ENCODE data around the gene SPART.

Gene SPART

DNA sequence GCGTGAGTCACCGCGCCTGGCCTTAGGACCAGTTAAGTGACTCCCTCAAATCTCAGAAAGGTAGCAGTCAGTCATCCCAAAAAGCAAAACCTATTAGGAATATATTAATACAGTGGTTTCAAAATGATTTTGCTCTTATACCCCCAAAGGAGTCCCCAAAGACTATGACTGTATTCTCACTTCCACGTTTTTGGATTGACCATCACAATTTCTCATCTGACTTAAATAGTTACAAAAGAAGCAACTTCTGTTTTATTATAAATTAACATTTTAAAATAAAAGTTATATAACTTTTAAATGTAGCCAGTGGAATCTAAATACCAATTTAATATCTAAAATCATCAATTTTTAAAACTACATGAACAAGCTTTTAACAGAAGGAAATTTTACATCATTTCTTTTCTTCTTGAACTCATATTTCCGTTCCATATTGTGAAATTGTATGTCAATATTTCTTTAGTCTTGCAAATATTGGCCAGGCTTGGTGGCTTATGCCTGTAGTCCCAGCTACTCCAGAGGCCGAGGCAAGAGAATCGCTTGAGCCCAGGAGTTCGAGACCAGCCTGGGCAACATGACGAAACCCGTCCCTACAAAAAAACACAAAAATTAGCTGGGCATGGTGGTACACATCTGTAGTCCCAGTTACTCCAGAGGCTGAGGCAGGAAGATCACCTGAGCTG, 1.5 kb upstream of the SPART start:
- TF ChIP-seq, protein P1, sequence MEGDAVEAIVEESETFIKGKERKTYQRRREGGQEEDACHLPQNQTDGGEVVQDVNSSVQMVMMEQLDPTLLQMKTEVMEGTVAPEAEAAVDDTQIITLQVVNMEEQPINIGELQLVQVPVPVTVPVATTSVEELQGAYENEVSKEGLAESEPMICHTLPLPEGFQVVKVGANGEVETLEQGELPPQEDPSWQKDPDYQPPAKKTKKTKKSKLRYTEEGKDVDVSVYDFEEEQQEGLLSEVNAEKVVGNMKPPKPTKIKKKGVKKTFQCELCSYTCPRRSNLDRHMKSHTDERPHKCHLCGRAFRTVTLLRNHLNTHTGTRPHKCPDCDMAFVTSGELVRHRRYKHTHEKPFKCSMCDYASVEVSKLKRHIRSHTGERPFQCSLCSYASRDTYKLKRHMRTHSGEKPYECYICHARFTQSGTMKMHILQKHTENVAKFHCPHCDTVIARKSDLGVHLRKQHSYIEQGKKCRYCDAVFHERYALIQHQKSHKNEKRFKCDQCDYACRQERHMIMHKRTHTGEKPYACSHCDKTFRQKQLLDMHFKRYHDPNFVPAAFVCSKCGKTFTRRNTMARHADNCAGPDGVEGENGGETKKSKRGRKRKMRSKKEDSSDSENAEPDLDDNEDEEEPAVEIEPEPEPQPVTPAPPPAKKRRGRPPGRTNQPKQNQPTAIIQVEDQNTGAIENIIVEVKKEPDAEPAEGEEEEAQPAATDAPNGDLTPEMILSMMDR (IDR thresholded peaks at IDR 0.05; ENCODE audit: low read depth, low read length, missing control alignments), result no peak
- in situ Hi-C loops (cut with HindIII; ENCODE audit: low pct_ligation_motif_present, low sequenced_read_pairs), result no loop called here
- Histone ChIP-seq H3K36me3 (replicated peaks) (no peaks in the 10 kb centered on the region), H3K27me3 (replicated peaks) (no peaks in the 10 kb centered on the region), H3K27ac (no peak overlapping the region), H3K4me3 (ENCODE audit: low read depth, low read length) (no peak overlapping the region)
- no peak for DNase-seq

DNA sequence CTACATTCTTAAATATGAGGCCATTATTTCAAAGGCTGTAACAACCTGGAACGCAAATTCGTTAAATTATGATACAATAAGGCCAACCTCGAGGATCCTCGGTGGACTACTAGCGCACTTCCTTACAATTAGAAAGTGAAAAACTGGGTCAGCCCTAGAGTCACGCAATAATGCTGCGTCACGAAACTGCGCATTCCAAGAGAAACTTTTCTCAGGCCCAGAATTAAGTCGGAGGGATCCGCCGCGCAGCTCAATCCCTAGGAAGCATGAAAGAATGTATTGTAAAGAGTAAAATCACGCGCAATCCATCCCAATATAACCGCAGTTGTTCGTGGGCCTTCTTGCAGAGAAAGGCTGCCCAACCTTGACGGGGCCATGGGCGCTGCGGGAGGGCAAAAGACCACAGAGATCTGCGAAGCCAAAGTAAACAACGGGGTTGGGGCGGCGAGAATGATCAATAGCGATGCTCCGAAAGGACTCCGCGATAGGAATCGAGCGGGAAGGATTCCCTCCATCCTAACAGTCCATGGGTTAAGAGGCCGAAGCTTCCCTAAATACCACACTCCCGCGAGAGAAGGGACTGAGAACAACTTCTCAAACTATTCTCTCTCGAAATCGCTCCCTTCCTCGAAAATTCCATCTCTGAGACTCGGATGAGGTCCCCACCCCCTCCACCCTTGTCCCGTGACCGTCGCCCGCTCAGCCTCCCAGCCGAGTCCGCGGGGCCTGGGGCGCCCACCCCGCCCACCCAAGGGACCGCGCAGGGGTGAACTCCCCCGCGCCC, 564 bp downstream of the SPART start:
- H3K4me3 ChIP-seq (ENCODE audit: low read depth, low read length), result peak overlapping the region; percentile 82
- DNase-seq, result peak; percentile 86
- in situ Hi-C loops (cut with HindIII; ENCODE audit: low pct_ligation_motif_present, low sequenced_read_pairs), result no loop called here
- no peaks in the 10 kb centered on the region for H3K27me3 ChIP-seq (replicated peaks)
- TF ChIP-seq, protein P1 (IDR thresholded peaks at IDR 0.05; ENCODE audit: low read depth, low read length, missing control alignments), result no peak
- H3K27ac ChIP-seq, result peak overlapping the region; percentile 99
- no peaks in the 10 kb centered on the region for H3K36me3 ChIP-seq (replicated peaks)

DNA sequence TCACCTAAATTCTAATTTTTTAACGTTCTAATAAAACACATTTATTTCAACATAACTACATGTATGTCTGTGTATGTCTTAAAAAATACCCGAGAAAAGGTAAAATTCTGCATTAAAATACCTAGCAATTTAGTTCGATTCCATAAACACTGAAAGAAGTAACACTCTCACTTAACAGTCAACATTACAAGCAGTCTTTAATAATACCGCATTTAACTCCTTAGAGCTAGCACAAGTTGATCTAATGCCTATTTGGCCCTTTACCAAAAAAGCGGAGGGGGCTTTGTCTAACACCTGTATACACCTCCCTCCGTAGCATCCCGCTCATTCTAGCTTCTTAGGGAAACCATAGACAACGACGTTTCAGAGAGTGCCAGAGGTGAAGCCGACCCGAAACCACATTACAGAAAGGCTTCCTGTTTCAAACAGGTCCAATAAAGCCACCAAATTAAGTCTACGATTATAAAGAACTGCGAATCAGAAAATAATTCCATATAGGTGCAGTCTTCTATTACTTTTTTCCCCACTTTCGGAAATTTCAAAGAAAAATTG, 1.2 kb downstream of the SPART start:
- TF ChIP-seq, protein P1 (IDR thresholded peaks at IDR 0.05; ENCODE audit: low read depth, low read length, missing control alignments), result no peak
- Histone ChIP-seq H3K27ac (peak overlapping the region; percentile 99), H3K36me3 (replicated peaks) (no peaks in the 10 kb centered on the region), H3K27me3 (replicated peaks) (no peaks in the 10 kb centered on the region), H3K4me3 (ENCODE audit: low read depth, low read length) (peak overlapping the region; percentile 82)
- in situ Hi-C loops (cut with HindIII; ENCODE audit: low pct_ligation_motif_present, low sequenced_read_pairs), result no loop called here
- DNase-seq, result no peak

DNA sequence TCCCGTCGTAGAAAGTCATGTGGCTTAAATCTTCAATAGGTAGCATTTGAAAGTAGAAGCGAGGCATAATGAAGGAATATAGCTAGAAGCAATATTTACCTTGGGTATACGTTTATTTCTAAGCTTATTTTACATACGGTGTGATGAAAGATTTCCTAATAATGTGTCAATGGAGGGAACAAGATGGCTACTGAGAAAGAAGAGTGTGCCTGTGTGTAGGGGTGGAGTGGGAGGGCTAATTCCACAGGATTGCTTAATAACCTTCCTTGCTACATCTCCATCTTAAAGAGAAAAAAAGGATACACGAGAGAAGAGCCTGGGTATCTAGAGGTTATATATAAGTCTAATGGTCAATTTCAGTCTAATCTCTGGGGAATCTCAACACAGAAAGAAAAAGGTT, 2.0 kb downstream of the SPART start:
- H3K4me3 ChIP-seq (ENCODE audit: low read depth, low read length), result peak overlapping the region; percentile 82

DNA sequence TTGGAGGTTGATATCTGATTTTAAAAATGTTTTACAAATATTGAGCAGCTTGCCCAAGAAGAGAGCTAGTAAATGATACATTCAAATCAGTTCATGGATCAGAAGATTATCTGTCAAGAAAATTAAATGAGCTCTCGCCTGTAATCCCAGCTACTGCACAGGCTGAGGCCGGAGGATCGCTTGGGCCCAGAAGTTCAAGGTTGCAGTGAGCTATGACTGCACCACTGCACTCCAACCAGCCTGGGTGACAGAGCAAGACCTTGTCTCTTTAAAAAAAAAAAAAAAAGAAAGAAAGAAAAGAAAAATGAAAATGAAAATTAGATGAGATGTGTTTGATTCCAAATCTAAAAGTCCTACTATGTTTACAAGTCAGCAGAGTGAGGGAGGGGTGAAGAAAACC, 2.4 kb downstream of the SPART start:
- Histone ChIP-seq H3K27me3 (replicated peaks) (no peaks in the 10 kb centered on the region), H3K4me3 (ENCODE audit: low read depth, low read length) (no peak overlapping the region), H3K27ac (no peak overlapping the region), H3K36me3 (replicated peaks) (no peaks in the 10 kb centered on the region)
- DNase-seq, result no peak
- in situ Hi-C loops (cut with HindIII; ENCODE audit: low pct_ligation_motif_present, low sequenced_read_pairs), result no loop called here
- TF ChIP-seq, protein P1 (IDR thresholded peaks at IDR 0.05; ENCODE audit: low read depth, low read length, missing control alignments), result no peak

More for the DNA sequence above, 2.0 kb downstream of the SPART start:
- peak overlapping the region; percentile 99 for H3K27ac ChIP-seq
- TF ChIP-seq, protein P1 (IDR thresholded peaks at IDR 0.05; ENCODE audit: low read depth, low read length, missing control alignments), result no peak
- H3K27me3 ChIP-seq (replicated peaks), result no peaks in the 10 kb centered on the region
- in situ Hi-C loops (cut with HindIII; ENCODE audit: low pct_ligation_motif_present, low sequenced_read_pairs), result no loop called here
- no peaks in the 10 kb centered on the region for H3K36me3 ChIP-seq (replicated peaks)
- DNase-seq, result no peak
